GM15510 (cell line): ENCODE results near the gene ID4.

Source experiments
- POLR2A ChIP-seq: IDR thresholded peaks from 3 replicates; pipeline ENCODE4 v1.6.1; 2011; ENCODE audit warnings: borderline replicate concordance; ENCODE audit not compliant: insufficient read length; ENCODE audit errors: extremely low read depth

The ID4 gene

DNA sequence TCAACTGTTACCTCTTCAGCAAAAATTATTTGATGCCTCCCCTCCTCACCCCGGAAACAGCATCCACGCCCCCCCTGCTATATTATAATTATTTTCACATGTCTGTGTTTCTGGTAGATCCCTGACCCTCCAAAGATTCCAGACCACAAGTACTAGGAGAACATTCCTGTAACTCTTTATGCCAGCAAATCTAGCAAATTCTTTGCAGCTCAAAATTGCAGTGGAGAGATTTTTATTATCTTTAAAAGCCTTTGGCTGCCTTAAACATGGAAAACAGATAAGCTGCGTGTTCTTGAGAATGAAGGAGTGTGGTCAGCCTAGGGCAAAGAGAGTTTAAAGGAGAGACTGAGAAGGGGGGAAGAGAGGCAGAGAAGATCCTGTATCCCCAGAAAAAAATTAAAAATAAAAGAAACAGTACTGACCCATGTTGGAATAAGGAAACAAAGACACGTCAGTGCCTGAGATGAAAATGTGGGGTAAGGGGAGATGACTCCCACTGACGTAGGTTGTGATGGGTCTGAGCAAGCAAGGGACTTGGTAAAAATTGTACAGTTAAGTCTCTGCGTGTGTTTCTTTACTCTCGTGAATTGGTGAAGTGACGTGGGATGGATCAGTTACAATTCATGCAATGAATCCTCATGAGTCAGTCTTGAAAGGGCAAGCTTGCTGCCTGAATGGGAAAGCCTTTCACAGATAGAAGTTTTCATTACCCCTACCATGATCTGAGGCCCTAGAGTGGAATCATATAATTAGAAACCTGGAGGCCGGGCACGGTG is 8.3 kb downstream of the ID4 start:
- no peak for TF ChIP-seq POLR2A

DNA sequence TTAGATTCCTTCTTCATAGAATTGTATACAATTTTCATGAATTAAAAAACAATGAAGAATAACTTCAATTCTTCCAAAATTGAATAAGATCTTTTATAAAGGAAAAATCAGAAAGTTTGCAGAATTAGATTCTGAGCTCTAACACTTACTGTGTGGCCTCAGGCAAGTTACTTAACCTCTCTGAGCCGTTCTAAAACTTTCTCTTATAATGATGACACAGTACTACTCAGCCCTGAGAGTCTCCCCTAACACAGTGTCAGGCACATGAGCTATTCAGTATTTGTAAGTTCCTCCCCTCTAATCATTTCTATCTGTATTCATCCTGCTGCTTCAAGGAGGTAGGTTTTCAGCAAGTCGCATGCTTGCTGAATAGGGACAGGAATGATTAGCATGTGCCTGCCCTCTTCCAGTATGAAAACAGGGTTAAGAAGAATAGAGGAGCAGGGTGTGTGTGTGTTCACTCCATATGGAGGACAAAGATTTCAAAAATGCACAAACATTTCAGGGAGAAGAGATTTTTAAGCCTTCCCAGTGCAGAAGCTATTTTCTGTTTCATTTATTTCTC is 11.4 kb downstream of the ID4 start:
- no peak for TF ChIP-seq POLR2A

DNA sequence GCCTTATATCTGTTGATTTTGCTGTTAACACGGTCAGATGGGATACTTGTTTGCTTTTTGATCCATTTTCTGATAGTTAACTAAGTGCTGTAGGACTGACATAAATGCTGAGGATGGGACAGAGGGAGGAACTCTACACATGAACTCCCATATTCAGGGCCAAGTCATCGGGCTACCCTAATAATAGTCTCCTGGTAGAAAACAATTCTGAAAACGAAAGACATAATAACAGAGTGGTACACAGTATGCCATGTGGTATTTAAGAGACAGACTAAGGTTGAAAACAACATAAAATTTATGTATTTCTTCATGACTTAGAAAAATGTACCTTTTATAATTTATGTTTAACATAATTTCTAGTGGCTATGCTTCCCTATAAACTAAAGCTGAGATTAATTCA is 12.0 kb downstream of the ID4 start:
- no peak for TF ChIP-seq POLR2A

DNA sequence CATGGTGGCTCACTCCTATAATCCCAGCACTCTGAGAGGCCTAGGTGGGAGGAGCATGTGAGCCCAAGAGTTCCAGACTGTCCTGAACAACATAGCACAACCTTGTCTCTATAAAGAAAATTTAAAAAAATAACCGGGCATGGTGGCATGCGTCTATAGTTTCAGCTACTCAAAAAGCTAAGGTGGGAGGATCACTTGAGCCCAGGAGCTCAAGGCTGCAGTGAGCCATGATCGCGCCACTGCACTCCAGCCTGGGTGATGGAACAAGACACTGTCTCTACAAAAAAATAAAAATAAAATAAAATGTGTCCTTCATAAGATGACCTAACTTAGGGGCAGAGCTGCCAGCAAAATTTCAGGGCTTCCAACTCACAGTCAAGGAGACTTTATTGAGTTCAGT is 12.6 kb downstream of the ID4 start:
- no peak for TF ChIP-seq POLR2A

DNA sequence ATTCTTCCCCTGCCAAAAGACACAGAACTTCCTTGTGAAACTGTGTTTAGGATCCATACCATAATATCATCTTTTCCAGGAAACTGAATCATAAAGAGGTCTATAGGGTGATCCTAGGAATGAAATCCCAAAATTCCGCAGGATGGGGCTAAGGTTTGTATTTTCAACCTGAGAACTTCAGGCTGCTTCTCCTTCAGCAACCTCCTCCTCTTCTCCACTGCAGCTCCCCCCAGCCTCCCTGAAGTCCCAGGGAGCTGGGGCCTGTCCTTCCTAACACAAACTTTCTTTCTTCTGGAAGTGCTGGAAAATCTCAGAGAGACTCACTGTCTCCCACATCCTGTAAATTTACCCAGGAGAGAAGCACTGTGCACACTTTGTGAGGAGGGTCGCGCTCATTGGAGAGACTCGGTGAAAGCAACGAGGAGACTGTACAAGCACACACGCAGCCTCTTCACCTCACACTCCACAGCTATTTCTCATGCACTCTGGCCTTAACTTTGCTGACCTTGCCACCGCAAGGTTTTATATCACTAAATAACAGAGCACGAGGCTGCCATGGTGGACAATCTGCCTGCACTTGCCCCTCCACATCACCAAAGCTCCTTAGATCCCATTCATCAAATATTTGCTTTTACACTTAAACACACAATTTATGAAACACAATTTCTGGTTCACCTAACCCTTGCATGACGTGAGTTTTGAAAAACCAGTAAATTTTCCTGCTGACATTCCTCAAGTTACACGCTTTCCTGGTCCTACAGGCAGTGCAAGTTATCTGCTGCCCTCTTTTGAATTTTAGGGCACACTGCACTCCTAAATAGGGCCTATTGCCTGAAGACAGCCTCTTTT is 14.3 kb downstream of the ID4 start:
- no peak for TF ChIP-seq POLR2A

DNA sequence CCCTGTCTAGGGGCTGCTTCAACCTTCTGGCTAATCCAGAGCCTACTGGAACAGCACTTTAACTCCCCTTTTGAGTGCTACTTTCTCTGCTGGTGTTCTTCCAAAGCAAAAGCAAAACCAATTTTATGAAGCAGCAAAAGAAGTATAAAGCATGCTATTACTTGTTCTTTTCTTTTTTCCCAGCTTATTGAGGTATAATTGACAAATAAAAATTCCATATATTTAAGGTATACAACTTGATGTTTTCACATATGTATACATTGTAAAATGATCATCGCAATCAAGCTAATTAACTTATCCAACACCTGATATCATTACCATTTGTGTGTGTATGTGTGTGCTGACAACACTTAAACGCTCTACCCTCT is 14.9 kb downstream of the ID4 start:
- TF ChIP-seq POLR2A, result no peak

DNA sequence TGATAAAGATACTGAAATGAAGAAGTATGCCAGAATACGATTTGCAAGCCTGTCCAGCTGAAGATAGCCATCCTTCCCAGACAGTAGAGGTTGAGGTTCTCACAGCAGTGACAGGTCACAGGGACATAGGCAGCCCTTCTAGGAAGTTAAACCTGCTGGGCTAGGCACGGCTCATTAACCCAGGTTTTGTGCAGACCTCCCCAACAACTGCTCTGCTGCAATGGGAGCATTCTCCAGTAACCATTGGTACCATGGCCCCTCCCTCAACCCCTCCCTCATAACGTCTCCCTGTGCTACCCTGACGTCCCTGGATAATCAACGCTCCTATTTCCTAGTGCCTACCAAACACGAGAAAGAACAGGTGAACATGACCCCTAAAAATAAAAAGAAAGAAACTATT is 15.8 kb downstream of the ID4 start:
- no peak for TF ChIP-seq POLR2A

DNA sequence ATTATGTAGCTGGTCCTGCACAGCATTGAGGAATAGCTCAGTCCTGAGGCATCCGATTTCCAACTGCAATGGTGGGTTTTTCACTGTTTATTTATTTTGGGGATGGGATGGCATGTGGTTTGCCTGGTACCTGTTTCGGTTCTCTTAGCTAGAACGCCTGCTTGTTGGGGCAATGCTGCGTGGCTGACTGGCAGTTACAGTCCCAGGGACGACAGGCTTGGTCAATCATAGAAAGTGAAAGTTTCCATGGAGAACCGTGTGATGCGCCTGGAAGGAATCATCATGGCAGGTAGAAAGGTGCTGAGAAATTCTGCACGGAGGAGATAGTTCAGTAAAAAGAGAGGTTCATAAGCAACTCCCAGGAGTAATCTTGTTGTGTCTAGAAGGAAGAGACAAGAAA is 18.4 kb downstream of the ID4 start:
- TF ChIP-seq POLR2A, result no peak

GRCh38 chr6:19857139-19857538 is 20.0 kb downstream of the ID4 start:
- TF ChIP-seq POLR2A, result no peak

GRCh38 chr6:19857703-19858102 is 20.5 kb downstream of the ID4 start:
- TF ChIP-seq POLR2A, result no peak

DNA sequence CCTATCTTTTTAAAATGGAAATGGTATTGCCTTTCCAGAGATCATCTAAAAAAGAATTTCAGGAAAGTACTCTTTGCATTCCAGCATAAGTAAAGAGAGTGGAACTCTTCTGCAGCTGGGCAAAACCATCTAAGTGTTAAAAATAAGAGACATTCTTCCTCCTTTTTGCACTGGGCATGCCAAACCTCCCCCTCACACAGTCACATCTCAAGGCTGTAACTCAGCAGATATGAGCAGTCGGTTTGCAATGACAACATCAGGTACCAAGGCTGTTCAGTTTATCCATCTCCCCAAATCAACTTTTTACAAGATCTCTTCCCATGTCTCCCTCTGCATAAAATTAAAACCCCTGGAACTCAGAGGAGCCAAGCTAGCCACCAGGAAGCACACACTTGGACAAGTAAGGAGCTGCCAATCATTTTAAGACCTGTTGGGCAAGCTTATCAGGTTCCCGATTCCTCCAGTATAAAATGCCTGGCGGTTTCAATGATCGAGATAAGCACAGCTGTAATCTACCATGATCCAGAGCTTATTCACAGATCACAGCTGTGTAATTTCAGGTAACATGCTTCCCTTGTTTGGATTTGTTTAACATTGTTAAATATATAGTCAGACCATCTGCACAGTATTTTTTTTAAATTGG is 23.2 kb downstream of the ID4 start:
- no peak for TF ChIP-seq POLR2A

- no peak for TF ChIP-seq POLR2A
Observed at GRCh38 chr6:19864285-19864684, 27.1 kb downstream of the ID4 start.

GRCh38 chr6:19865178-19865577 is 28.0 kb downstream of the ID4 start:
- no peak for TF ChIP-seq POLR2A

DNA sequence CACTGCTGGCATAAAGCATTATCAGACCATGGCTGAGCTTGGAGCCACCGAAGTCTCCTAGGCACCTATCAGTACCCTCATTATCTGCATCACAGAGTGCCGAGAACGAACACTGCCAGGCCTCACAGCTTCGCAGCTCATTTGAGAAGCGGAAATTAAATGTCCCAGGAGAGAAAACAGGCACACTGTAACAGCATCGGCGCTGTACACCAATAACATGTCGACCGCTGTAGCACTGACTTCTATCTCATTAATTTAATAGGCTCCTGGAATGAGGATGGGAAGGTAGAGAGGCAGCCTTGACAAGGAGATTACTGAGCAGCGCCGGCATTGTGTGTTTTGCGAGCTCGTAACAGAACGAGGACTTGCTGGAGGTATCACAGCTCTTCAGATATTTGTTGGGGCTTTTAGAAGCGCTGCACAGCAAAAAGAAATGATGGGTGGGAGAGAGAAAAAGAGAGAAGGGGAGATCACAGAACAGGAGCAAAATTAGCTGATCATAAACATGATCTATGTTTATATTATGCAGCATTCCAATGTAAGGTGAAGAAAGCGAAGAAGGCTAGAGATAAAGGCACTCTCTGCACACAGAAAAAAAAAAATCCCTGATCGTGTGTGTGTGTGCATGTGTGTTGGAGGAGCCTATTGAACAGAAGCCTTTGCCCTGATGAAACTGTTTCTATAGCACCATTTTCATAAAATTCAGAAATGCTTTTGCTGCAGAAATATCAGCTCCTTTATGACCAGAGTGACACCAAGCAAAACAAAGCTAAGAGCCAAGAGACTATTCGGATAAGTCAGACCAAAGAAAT is 29.2 kb downstream of the ID4 start:
- TF ChIP-seq POLR2A, result no peak
